Panc1 (cell line): ENCODE data around the gene WASF3.

Experiments
- CTCF ChIP-seq: fragments of 450-650 bp; IDR thresholded peaks from 2 replicates; pipeline ENCODE4 v1.5.1; 2017; ENCODE audit warnings: mild to moderate bottlenecking
- POLR2AphosphoS5 ChIP-seq: IDR thresholded peaks from 2 replicates; pipeline ENCODE4 v1.6.1; 2012; ENCODE audit warnings: mild to moderate bottlenecking, low read depth, low read length, moderate library complexity
- REST ChIP-seq, 2 experiments: IDR thresholded peaks; 2 replicates each; pipeline ENCODE4 v1.6.1; 2011 to 2012; ENCODE audit warnings: low read depth in 2 of 2, control low read depth in 1 of 2, low read length in 1 of 2, mild to moderate bottlenecking in 1 of 2, moderate library complexity in 1 of 2; ENCODE audit not compliant: insufficient read depth in 1 of 2
- SIN3A ChIP-seq: IDR thresholded peaks from 2 replicates; pipeline ENCODE4 v1.6.1; 2012; ENCODE audit warnings: low read depth, mild to moderate bottlenecking, low read length, moderate library complexity, borderline replicate concordance; ENCODE audit not compliant: insufficient read depth
- TCF7L2 ChIP-seq: IDR thresholded peaks from 2 replicates; pipeline ENCODE4 v1.6.1; 2011; ENCODE audit warnings: mild to moderate bottlenecking, low read depth, low read length, inconsistent platforms

GRCh38 chr13:26589754-26590153, 32.3 kb downstream of the WASF3 start:
- TF ChIP-seq TCF7L2: no peak
- no peak for TF ChIP-seq CTCF
- no peak for TF ChIP-seq POLR2AphosphoS5
- no peak for TF ChIP-seq REST (IDR thresholded peaks at IDR 0.05; ENCODE audit: insufficient read depth in 1 of 2, low read depth in 2 of 2, low read length in 1 of 2)
- TF ChIP-seq SIN3A: no peak
